GDM1 (cell line): ENCODE results near the gene SH2B3.

ENCODE experiments used
- DNase-seq: peaks from one replicate; lab custom pipeline; 2025; lab: John Stamatoyannopoulos, UW

Gene SH2B3

DNA sequence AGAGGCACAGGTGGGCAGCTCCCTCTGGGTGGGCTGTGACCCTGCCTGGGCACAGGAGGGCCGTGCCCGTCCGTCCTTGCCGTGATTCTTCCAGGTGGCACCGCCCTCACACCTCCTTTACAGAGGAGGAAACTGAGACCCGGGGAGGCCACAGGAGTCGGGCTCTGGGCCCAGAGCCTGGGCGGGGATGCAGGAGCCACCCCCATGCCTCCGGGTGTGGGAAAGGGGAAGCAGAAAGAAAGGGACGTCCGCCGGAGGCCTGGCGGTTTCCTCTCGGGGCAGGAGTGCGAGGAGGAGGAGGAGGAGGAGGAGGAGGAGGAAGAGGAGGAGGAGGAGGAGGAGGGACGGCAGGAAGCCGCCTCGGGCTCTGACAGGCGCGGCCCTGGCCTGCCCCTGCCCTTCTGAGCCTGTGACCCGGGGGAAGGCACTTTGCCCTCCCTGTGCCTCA lies 23.0 kb downstream of the SH2B3 start:
- DNase-seq: peak; percentile 87

DNA sequence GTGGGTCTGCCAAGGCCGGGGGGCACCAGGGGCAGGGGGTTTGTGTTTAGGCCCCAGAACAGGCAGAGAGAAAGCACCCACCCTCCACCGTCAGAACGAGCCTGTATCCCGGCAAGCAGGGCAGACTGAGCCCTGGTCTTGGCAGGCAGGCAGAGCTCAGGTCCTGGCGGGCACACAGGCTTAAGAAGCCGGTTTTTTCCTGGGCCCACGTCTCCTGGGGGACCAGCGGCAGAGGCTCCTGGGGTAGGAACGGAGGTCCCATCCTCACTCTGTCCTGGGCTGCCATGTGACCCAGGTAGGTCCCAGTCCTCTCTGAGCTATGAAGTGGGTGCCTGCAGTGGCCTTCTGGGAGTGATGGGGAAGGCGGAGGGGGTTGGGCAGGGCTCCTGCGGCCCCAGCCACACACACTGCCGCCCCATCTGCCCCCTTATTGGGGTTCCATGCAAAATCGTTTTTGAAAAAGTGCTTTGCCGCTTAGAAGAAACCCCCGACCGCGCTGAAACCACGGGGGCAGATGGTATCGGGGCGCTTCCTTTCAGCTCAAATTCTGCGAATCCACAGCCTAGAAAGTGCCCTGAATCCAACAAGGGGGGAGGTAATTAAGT lies 24.2 kb downstream of the SH2B3 start:
- DNase-seq: no peak

DNA sequence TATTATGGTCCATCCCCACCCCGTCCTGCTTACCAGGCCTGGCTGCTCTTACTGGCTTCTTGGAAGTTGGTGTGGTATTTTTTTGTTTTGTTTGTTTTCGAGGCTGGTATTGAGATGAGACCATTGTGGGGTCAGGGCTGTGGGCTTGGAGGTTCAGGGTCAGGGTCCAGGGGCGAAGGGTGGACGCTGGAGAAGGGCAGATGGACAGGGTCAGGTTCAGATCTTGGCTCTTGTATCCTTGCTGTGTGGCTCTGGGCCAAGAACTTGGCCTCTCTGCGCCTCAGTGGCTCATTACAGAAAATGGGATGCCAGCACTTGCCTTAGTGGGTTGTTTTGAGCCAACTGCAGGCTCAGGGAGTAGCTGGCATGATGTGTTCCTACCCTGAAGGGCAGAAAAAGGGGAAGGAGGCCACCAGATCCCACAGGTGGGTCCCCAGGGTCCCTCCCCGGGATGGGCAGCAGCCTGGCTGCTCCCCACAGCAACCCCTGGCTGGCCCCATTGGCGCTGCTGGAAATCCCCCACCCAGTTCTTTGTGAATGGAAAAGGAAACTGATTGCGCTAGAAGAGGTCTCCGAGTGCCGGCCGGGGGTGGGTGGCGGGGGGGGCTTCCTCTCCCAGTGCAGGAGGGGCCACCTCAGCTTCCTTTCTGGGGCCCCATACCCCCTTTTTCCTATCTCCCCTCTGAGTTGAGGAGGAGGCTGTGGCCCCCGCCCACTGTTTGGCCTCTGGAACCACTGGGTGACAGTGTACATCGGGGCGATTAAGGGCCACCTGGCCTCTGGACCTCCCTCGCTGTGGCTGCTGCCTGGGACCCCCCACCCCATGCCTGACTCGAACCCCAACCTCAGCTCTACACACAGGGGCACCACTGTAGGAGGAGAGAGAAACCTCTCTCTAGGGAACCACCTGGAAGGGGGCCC lies 25.0 kb downstream of the SH2B3 start:
- DNase-seq: peak; percentile 35

DNA sequence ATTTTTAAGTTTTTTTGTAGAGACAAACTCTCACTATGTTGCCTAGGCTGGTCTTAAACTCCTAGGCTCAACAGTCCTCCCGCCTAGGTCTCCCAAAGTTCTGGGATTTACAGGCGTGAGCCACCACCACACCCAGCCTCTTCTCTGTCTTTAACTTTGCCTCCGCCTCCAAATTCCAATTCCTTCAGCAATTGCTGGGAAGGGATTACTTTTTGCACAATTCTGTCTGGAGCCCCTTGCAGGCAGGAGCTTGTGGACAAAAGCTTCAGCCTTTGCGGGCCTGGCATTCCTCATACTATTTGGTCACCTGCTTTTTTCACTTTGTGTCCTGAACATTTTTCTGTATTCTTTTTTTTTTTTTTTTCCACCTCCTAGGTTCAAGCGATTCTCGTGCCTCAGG lies 26.0 kb downstream of the SH2B3 start:
- no peak for DNase-seq

DNA sequence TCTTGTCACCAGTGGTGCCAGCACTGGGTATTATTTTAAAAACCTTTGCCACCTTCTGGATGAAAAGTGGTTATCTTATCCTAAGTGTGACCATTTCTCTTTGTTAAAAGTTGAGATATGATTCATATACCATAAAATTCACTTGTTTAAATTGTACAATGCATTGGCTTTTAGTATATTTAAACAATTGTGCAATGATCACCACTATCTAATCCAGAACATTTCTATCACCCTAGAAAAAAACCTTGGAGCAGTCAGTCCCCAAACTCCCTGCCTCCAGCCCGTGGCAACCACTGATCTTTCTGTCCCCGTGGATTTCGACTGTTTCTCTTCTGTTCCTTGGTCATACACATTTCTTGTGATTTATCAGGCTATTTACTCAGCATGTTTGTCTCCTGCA lies 28.3 kb downstream of the SH2B3 start:
- DNase-seq: no peak

DNA sequence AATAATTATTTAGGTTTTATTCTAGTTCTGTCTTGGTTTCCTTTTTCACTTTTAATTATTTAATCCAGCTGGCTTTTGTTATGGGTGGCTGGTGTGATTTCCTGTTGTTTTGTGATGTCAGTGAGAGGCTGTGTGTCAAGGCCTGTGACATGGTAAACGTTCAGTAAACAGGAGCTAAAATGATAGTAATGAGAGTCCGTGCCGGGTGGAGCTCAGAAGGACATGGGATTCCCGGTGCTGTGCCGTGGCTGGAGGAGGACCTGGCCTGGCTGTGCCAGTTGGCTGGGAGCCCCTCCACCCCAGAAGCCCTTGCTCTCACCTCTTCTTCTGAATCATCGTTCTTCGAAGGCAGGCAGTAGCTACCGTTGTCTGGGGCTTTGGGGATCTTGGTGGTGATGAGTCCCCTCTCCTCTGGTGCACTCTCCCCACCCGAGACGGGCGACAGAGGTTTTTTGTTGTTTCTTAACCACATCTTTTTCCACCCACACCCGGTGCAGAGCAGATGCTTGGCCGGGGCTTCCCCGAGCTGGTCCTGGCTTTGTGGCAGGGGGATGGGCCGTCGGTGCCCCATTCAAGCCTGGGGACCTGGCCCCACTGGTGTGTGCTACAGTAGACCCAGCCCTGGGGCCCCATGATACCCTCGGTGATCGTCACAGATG lies 29.1 kb downstream of the SH2B3 start:
- DNase-seq: peak; percentile 78

DNA sequence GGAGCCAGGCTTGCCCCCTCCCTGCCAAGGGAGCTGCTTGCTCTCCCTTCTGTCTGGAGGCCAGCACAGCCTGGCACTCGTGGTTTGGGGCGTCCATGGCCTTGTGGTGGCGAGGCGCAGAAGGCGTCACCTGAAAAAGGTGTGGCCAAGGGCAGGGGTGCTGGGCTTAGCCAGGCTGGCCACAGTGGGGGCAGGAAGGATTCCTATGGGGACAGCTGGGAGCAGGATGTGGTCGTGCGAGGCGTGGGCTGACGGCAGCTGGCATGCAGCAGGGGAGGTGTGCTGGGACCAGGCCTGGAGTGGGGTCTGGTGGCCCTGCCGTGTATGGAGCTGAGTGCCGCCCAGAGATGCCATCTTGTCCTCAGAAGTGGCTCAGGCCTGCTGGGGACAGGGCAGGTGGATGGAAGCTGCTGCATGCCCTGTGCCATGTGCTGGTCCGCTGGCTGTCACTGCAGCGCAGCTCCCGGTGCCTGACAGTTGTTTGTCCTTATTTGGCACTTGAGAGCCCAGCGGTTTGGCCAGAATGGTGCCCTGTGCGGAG lies 30.0 kb downstream of the SH2B3 start:
- peak; percentile 26 for DNase-seq

DNA sequence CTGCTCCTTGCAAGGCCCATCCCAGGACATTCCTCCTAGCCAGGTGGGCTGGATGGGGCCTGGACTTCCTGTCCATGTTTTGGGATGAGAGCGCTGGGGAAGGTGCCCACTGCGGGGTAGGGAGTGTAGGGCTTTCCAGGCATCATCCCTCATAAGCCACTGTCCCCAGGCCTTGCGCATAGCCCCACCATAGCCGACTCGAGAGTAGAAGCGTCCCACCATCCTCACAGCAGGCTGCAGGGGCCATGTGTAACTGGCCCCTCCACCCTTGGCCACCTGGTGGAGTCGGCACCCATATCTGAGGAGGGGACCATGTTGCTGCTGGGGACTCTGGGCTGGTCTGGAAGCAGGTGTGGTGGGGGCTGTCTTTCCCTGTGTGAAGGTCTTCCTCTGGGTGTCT lies 30.5 kb downstream of the SH2B3 start:
- no peak for DNase-seq

DNA sequence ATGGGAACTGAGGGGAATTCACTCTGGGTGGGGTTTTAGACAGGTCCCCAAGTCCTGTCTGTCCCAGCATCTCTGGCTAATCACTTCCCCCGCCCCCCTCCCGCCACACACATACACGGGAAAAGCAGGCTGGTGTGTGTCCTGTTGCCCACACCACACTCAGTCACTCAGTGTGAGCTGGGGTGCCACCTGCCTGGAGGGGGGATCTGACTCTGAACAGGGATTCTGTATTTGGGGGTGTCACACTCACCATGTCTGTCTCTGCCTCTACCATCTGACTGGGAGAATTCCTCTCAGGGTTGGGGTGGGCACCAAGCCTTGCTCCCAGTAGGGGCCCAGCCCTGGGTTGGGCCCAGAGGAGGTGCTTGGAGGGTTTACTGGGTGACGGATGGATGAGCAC lies 31.1 kb downstream of the SH2B3 start:
- no peak for DNase-seq

DNA sequence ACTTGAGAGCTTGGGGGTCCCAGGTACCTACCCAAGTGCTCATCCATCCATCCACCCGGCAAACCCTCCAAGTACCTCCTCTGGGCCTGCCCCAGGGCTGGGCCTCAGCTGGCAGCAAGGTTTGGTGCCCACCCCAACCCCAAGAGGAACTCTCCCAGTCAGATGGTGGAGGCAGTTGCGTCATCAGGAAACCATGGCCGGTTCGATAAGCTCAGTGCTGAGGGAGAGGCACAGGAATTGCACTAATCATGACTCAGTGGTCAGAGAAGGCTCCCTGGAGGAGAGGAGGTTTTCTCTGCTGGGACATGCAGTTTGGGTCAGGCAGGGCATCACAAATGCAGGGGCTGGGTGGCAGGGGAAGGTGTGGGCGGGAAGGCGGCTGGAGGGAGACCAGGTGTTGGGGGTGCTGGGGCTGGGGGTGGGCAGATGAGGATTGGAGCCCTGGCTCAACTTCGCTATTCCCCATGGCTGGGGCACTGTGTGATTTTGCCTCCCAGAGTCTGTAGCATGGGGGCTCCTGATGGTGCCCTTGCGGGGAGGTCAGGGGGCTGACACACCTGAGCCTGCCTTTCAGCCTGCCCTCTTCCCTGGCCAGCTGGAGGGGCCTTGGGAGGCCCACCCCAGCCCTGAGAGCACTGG lies 32.2 kb downstream of the SH2B3 start:
- DNase-seq: peak; percentile 86

DNA sequence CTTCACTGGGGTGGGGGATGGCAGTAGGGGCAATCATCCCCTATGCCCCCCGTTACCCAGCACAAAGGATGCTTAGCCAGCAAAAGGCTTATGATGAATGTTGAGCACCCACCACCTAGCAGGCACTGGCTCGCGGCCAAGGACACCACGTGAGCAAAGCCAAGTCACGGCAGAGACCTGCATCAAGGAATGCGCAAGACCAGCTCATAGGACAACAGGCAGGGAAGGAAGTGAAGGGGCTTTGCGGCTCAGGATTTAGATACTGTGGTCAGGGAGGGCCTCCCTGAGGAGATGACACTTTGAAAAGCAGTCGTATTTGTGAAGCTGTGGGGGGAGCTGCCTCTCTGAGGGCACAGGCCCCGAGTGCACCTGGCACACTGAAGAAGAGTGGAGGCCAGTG lies 32.8 kb downstream of the SH2B3 start:
- peak; percentile 92 for DNase-seq

DNA sequence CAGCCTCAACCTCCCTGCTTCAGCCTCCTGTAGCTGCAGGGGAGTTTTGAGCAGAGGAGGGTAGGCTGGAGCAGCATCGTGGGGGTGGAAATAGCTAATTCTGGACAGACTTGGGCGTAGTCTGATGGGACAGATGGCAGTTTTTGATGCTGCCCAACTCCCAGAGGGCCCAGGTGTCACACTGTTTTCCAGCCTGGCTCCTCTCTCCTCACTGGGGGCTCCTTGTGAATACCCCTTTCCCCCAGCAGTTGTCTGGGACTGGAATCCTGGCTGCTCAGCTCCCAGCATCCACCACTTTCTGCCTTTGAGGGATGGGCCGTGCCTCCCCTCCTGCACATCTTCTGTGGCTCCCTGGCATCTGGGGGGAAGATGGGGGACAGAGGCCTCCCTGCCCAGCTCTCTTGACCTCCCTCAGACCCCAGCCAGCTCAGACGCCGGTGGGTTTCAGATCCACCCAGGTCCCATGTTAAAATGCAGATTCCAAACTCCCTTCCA lies 34.0 kb downstream of the SH2B3 start:
- DNase-seq: no peak

DNA sequence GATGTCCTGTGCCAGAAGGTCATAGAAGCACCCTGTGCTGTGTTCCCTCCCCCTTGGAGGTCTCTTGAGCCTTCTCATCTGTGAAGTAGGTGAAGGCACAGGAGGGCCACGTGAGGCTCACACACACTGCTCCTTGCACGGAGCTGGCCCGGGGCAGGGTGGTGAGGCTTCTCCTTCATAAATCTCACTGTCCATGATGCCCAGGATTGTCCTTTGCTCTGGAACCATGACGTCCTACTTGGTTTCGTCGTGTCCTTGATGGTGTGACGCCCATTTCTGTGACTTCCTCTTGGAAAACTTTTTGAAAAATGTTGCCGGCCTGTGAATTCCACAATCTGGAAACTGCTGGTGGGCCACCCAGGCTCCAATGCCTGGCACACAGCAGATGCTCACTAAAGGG lies 34.4 kb downstream of the SH2B3 start:
- no peak for DNase-seq

DNA sequence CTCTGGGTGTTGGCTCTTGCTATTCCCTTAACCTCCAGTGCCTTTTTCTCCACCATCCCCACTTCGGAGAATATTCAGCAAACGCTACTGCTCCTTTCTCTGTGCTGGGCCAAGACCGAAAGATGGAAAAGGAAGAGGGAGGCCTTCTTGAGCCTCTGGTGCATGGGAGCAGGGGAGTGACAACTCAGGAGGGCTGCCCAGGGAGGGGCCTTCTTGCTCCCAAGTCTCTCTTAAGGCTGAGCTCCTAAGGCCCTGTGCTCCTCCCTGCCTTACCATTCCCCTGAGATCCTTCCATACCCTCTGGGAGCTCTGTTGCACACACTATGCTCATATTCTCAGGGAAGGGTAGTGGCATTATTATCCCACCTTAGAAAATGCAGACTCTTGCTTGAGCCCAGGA lies 34.9 kb downstream of the SH2B3 start:
- DNase-seq: no peak

DNA sequence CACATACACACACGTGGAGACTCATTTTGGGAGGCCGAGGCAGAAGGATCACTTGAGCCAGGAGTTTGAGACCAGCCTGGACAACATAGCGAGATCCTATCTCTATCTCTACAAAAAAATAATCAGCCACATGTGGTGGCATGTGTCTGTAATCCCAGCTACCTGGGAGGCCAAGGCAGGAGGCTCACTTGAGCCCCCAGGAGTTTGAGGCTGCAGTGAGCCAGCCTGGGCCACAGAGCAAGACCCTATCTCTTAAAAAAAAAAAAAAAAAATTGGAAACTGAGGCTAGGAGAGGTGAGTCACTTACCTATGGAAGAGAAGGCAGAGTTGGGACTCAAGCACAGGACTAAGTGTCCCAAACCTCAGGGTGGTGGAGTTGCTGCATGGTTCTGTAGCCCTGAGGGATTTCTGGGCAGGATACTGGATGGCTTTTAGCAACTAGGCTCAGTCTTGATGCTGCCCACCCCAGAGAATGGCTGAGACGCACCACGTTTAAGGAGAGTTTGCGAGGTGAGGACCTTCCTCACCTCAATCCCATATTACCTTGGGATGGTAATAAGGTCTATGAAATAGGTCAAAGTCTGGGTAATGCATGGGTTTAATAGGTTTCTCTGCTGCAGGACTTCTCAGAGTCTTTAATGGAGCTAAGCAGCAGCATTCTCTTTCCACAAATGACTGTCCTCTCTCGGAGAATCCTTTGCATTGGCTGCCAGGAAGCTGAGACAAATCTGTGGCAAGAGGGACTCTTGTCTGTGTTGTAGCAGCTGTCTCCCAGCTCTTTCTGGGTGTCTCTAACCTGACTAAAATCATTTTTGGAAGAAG lies 35.6 kb downstream of the SH2B3 start:
- no peak for DNase-seq

DNA sequence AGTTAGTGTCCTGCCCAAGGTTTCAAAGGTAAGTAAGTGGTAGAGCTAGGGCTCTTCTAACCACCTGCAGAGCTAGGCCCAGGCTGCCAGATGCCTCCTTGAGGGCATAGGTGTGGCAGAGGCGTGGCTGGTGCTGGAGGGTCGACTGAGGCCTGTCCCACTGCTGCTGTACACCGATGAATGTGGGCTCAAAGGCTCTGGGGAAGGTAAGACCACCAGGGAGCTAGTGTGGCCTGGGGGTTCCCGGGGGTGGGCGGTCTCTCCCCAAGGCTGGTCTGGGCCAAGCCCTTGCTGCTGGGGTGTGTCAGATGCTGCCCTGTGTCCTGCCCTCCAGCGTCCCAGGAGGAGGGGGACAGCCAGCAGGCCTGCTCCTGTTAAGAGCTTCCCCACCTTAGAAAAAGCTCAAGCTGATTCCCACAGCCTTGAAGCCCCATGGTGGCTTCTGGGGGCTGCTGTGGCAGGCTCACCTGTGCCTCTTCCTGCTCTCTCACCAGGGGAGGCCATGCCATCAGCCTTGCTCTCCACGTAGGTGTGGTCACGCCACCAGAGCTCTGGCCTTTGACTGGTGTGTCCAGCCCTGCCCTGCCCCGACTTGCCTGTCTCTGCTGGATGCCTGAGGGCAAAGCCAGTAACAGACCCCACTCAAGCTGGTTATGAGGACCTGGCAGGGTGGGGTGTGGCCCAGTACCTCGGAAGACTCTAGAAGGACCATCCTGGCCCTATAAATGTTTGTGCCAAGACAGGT lies 36.8 kb downstream of the SH2B3 start:
- DNase-seq: no peak

DNA sequence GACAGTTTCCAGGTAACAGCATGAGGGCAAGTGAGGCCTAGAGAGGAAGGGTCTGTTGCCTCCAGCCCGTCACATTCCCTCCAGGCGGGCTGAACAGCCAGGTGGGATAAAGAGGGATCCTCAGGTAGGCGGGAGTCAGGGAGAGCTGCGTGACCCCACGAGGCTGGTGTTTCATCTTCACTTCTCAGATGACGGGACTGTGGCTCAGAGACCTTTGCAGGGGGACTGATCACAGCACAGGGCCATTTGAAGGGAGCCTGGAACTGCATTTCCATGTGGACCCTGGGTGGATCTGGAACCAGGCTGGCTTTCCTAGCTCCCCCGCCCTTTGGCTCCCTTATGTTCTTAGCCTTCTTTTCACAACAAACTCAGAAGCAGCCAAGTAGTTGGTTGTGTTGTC lies 37.4 kb downstream of the SH2B3 start:
- no peak for DNase-seq

DNA sequence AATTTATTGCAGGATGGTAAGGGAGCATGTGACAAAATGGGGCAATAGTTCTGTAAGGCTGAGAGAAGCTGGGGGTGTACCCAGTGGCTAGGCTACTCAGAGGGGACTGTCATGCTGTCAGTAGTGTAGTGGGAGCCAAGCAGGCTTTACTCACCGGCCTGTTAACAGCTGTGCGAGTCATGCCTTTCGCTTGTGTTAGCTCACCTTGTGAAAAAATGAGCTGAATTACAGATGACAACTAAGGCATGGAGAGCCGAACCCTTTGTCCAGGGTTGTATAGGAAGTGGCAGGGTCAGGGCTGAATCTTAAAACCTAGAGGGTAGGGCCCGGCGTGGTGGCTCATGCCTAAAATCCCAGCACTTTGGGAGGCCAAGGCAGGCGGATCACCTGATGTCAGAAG lies 37.9 kb downstream of the SH2B3 start:
- no peak for DNase-seq

DNA sequence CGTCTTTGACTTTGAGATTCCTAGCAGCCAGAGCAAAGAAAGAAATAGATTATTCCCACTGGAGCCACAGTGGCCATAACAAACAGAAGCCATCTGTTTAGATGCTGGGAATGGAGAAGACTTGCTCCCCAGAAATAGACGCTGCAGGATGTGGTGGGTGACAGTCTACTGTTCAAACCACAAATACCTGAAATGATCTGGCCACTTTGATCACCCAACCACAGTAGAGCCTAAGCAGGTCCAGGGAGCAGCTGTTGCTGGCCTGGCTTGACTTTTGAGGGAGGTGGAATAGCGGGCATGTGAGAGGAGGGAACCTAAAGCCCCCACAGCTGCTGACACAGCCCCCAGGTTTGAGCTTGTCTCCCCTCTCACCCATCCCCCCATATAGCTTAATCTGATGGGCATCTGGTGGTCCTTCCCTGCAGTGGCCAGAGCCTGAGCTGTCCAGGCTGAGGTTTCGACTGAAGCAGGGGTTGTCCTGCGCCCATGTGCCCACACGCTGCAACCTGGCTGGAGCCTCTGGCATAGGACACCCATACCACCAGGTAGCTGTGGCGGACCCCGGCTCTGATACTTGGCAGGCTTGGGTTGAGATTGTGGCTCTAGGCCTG lies 38.7 kb downstream of the SH2B3 start:
- no peak for DNase-seq
